Raji (cell line): Measurements from ENCODE around the gene BUB1.

Experiments used
- POLR2A ChIP-seq: IDR thresholded peaks from 2 replicates; pipeline ENCODE4 v1.6.1; 2011; ENCODE audit warnings: low read depth, low read length, control low read depth; ENCODE audit not compliant: insufficient read depth

The BUB1 gene

DNA sequence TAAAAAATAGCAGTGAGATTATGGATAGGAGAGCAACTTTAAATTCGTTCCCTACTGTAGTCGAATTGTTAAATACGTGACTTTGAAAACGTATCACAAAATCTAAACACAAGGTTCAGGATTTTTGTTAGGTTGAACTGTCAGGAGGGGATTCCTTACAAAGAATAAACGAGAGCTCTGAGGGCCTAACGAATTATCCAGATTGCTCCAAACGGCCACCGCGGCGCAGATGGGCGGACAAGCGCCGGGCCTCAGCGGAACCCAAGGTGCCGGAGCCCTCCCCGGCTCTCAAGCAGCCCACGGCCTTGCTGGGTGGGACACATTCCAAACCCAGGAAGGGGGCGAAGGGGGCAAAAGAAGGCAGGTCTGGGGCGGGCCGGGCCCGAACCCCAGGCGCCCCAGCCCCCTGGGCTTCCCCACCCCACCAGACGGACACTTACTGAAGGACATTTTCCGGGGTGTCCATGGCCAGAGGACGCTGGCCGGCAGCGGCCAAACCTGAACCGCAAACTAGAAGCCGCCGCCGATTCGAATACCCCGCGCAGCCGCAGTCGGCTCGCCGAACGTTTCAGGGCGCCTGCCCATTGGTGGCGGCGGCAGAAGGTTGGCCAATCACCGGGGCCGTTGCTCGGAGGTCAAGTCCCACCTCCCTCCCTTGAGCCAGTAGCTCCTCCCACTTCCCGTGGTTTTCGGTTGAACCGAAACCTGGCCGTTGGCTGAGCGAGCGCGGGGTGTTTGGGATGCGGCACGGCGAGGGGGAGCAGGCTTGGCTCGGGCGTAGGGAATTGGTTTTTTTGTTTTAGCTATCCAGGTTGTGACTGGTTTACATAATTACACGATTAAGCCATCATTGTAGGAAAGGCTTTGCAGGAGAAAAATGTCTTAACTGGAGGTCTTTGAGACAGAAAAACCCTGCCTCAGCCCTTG lies at the start of gene BUB1:
TSS of gene BUB1 (minus strand) at position 534 of the 927 bp plus-strand sequence. CDS start at position 466, 68 bp downstream.
- peak; percentile 90 for TF ChIP-seq POLR2A

DNA sequence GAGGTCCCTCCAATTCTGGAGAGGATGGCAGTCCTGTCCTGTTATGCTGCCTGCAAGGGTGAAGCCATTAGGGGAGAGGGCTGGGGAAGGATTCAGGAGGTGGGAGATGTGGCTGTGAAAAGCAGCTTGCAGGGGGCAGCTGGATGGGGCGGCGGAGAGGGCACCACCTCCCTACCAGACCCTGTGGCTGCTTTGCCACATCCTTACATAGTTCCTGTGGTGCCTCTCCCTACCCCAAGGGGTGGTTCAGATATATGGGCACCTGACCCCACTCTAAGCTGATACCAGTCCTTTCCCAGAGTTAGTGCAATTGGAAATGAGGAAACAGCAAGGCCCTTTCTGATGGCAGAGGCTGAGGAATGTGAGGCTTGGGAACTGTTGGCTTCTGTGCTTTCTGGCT lies 48.4 kb upstream of the BUB1 start:
- no peak for TF ChIP-seq POLR2A

DNA sequence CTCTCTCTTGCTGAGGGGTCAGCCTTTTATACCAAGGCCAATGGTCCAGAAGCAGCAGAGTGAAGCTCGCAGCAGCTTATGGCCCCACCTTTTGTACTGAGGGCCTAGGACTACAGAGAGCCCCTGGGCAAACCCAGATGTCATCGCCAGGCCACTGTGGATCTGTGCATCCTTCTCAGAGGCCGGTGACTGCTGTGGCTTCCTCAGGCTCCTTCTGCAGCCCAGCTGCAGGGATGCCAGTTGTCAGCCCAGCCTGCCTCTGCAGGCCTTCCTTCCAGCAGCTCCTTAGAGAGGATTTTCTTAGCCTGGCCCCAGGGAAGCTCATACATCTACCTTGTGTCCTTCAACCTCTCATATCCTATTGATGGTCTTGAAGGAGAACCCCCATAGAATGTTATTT lies 48.0 kb upstream of the BUB1 start:
- no peak for TF ChIP-seq POLR2A

DNA sequence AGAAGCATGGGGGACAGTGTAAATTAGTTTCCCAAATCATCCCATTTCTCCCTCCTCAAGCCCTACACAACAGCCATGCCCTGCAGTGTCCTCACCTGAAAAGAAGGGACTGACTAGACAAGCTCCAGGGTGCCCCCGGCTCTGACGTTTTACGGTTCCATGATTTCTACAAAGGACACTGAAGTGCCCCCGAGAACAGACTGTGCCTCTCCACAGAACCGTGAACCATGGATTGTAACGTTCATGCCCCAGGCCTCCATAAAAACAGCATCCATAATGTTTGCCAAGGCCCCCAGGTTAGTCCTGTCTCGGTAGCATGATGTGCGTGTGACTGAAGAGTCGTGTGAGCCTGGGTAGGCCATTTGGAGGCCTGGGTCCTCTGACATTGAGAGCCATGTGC lies 47.5 kb upstream of the BUB1 start:
- no peak for TF ChIP-seq POLR2A

DNA sequence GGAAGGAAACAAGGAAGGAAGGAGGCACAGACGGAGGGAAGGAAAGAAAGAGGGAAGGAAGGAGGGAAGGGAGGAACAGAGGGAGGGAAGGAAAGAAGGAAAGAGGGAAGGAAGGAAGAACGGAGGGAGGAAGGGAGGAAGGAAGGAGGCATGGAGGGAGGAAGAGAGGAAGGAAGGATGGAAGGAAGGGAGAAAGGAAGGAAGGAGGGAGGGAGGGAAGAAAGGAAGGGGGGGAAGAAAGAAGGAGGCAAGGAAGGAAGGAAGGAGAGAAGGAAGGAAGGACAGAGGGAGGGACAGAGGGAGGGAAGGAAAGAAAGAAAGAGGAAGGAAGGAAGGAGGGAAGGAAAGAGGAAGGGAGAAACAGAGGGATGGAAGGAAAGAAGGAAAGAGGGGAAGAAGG lies 47.0 kb upstream of the BUB1 start:
- TF ChIP-seq POLR2A = no peak

DNA sequence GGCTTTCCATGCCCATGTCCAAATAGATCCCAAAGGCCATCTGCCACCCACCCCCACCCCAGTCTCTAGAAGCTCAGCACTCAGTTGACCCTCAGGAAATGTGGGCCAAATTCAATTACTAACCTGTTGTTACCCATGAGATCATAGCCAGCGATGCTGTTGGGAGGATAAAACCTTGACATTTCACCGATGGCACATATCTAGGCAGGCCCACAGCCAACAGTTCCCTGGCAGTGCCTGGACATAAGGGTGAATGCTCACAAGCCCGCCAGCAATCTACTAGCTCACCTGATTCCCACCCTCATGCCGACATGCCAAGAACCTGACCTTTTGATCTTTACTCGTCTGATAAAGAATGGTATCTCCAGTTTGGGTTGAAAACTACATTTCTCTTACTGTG lies 42.7 kb upstream of the BUB1 start:
- TF ChIP-seq POLR2A = no peak

DNA sequence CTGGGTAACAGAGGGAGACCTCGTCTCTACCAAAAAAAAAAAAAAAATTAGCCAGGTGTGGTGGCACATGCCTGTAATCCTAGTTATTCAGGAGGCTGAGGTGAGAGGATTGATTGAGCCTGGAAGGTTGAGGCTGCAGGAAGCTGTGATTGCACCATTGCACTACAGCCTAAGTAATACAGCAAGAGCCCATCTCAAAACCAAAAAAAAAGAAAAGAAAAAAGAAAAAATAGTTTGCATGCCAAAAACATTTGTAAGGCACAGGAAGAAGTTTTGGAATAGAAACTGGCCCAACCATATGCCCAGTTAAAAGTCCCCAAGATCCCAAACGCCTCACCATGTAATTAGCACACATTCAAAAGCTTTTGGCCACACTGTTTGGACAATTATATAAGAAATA lies 41.1 kb upstream of the BUB1 start:
- no peak for TF ChIP-seq POLR2A

DNA sequence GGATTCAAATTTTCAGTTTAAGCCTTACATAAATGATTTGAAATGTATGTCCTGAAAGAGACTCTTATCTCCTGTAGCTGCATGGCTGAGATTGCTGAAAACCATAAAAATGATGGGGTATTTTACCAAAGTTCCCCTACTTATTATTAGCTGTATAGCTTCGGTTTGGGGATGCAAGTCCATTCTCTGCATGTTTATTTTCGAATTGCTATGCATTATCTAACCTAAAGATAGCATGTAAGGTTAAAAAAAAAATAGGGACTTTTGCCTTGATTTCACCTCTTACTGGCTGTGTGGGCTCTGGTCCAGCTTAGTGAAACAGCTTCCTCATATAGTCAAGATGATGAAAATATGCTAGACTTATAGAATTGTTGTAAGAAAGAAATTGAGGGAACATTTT lies 40.5 kb upstream of the BUB1 start:
- no peak for TF ChIP-seq POLR2A

DNA sequence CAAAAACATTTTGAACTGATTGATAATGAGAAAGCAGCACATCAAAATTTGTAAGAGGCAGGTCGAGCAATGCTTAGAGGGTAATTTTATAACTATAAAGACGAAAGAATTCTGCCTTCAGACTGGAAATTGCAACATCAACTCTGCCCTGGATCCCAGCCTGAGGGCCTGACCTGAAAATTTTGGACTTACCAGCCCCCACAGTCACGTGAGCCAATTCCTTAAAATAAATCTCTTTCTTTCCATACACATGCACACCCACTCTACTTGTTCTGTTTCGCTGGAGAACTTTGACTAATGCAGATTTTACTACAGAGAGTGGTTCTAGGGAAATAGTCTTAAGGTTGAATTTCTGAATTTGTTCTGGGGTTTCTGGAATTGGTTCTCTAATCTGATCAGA lies 39.9 kb upstream of the BUB1 start:
- TF ChIP-seq POLR2A = no peak

DNA sequence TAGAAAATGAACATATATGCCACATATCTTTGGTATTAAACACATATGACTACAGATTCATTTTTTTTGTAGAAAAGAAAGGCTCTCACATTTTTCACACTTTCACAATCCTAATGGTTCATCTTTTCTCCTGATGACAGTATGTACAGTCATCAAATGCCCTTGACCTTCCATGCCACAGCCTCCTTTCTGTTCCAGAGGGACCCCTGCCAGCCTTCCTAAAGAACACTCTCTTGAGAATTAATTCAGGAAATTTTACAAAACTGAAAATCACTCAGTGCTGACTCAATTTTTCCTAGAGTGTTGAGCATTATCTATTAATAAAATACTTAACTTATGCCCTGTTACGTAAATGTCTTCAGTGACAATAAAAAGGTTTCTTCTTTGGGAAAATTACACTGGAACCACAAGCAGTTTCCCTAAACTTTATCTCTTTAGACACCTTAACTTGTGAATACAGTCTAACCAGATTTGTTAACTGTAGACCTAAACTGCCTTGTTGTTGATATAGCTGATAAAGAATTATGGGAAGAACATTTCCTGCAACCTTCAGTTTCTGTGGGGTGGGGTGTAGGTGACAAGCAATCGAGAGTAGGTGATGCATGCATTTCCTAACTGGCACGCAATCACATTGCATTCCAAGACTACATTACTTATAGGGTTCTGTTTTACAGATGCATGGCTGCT lies 39.2 kb upstream of the BUB1 start:
- TF ChIP-seq POLR2A = no peak

DNA sequence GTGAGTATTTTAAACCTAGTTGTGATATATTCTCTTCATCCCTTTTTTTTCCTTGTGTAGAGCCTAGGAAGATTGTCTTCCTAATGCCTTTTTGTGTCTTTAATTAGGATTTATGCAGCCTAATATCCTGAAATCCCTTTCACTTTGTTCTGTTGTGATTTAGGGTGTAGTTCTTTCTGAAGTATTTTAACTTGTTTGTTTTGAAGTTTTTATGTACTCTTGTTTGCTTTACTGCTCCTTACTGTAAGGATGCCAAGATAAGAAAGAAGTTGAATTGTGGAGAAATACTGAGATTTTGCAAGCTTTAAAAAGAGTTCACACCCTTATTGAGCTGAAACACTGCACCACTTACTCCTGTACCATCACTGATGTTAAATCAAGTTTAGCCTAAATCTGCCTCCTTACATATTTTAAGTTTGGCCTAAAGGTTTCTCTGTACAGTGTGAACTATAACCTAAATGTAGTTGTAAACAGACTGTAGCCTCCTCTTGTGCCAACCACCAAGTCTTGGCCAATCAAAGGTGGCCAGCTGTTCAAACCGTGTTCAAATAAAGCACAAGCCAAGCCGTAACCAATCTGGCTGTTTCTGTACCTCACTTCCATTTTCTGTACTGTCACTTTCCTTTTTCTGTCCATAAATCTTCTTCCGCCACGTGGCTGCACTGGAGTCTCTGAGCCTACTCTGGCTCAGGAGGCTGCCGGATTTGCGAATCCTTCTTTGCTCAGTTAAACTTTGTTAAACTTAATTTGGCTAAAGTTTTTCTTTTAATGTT lies 36.8 kb upstream of the BUB1 start:
- no peak for TF ChIP-seq POLR2A

DNA sequence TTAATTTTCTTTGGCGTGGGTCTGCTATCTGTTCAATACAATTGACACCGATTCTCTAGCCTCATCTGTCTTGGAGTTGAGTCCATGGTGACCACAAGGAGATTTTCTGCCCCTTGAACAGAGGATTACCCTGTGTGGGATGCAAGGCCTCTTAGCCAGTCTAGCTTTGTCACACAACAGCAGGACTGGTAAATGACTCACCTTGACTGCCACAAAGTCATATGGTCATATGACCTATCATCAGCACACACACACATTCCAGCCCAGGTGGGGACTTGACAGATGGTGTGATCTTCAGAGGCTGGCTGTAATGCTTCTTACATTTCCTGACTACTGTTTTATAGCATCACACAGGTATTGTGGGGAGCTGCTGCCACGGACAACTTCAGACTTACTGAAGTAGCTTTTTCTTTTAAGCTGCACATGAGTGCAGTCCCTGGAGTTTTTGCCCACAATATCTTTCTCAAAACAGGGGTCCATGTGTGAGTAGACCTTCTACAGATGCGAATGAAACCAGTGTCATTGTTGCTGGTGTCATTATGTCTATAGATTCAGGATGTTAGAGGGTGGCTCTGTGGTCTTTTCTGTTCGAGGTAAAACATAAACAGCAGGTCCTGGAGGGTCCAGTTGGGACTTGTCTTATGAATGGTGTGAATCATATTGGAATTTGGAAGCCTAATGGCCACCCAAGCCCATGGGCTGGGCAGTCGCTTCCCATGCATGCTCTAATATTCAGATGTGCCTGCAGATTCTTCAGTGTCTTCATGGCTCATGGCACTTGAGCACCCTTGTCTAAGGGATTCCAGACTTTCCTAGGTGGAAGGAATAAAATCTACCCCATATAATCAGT lies 35.9 kb upstream of the BUB1 start:
- TF ChIP-seq POLR2A = no peak

DNA sequence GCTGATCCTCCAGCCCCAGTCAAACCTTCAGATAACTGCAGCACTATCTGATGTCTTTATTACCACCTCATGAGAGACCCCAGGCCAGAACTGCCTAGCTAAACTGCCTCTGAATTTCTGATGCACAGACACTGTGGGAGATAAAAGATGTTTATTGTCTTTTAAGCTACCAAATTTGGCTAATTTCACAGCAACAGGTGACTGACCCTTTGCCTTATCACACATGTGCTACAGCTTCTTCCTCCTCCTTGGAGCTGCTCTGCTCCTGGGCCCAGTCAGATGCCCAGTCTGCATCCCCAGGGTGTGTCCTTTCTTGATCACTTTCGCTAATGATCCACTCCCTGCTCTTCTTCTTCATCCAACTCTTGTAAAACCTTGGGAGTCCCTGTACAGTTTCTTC lies 34.9 kb upstream of the BUB1 start:
- no peak for TF ChIP-seq POLR2A

DNA sequence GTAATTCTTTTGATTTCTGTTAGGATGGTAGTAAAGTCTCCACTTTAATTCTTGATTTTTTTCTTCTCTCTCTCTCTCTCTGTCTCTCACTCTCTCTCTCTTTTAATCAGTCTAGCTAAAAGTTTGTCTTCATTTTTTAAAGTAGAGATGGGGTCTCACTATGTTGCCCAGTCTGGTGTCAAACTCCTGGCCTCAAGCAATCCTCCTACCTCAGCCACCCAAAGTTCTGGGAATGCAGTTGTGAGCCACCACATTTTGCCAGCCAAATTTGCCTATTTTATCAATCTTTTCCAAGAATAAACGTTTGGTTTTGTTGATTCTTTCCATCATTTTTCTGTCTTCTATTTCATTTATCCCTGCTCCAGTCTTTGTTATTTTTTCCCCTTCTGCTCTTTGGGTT lies 30.6 kb upstream of the BUB1 start:
- TF ChIP-seq POLR2A = no peak

DNA sequence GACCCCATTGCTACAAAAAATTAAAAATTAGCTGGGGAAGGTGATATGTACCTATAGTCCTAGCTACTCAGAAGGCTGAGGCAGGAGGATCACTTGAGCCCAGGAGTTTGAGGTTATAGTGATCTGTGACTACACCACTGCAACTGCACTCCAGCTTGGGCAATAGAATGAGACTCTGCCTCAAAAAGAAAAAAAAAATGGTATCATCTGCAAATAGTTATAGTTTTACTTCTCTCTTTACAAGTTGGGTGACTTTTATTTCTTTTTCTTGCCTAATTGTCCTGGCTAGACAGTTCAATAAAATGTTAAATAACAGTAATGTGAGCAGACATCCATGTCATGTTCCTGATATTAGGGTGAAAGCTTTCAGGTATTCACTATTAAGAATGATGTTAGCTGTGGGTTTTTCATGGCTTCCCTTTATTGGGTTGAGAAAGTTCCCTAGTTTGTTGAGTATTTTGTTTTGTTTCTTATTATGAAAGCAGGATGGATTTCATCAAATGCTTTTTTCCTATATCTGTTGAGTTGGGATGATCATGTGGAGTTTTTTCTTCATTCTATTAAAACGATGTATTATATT lies 29.6 kb upstream of the BUB1 start:
- TF ChIP-seq POLR2A = no peak
